WERI-Rb-1 (cell line): ENCODE data around the gene MMP2.

ENCODE experiments used
- DNase-seq: peaks from one replicate; pipeline ENCODE4 v3.0.0-alpha.2; 2020
- H3K27ac ChIP-seq: fragments of 250-450 bp; sonication (Bioruptor Pico); 2 replicates; pipeline ENCODE4 v1.5.1; 2020; ENCODE audit warnings: mild to moderate bottlenecking, moderate library complexity
- H3K27me3 ChIP-seq: fragments of 250-450 bp; sonication (Bioruptor Pico); 2 replicates; pipeline ENCODE4 v1.5.1; 2021; ENCODE audit warnings: mild to moderate bottlenecking, low read depth, moderate library complexity; ENCODE audit not compliant: insufficient read depth, severe bottlenecking
- H3K36me3 ChIP-seq: fragments of 250-450 bp; sonication (Bioruptor Pico); 2 replicates; pipeline ENCODE4 v1.5.1; 2020; ENCODE audit warnings: mild to moderate bottlenecking, moderate library complexity
- H3K4me3 ChIP-seq: 2 replicates; pipeline ENCODE4 v1.5.1; 2011; ENCODE audit warnings: low read depth, mild to moderate bottlenecking, control low read depth, low read length
- H3K9me3 ChIP-seq: fragments of 250-450 bp; sonication (Bioruptor Pico); 2 replicates; pipeline ENCODE4 v1.5.1; 2021; ENCODE audit warnings: mild to moderate bottlenecking, moderate library complexity; ENCODE audit not compliant: severe bottlenecking
- TF ChIP-seq, protein P1 (sequence below): IDR thresholded peaks from 2 replicates; pipeline ENCODE4 v1.5.1; 2011; ENCODE audit warnings: low read depth, mild to moderate bottlenecking, control low read depth, inconsistent platforms, low read length

Gene MMP2

DNA sequence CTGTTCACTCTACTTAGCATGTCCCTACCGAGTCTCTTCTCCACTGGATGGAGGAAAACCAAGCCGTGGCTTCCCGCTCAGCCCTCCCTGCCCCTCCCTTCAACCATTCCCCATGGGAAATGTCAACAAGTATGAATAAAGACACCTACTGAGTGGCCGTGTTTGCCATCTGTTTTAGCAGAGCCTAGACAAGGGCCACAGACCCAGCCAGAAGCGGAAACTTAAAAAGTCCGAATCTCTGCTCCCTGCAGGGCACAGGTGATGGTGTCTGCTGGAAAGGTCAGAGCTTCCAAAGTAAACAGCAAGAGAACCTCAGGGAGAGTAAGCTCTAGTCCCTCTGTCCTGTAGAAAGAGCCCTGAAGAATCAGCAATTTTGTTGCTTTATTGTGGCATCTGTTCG is 27.1 kb downstream of the MMP2 start:
- Histone ChIP-seq H3K9me3 (no peaks in the 10 kb centered on the region), H3K4me3 (no peak overlapping the region), H3K27ac (no peak overlapping the region), H3K36me3 (no peaks in the 10 kb centered on the region), H3K27me3 (no peaks in the 10 kb centered on the region)
- TF ChIP-seq, protein P1, sequence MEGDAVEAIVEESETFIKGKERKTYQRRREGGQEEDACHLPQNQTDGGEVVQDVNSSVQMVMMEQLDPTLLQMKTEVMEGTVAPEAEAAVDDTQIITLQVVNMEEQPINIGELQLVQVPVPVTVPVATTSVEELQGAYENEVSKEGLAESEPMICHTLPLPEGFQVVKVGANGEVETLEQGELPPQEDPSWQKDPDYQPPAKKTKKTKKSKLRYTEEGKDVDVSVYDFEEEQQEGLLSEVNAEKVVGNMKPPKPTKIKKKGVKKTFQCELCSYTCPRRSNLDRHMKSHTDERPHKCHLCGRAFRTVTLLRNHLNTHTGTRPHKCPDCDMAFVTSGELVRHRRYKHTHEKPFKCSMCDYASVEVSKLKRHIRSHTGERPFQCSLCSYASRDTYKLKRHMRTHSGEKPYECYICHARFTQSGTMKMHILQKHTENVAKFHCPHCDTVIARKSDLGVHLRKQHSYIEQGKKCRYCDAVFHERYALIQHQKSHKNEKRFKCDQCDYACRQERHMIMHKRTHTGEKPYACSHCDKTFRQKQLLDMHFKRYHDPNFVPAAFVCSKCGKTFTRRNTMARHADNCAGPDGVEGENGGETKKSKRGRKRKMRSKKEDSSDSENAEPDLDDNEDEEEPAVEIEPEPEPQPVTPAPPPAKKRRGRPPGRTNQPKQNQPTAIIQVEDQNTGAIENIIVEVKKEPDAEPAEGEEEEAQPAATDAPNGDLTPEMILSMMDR: no peak
- no peak for DNase-seq

DNA sequence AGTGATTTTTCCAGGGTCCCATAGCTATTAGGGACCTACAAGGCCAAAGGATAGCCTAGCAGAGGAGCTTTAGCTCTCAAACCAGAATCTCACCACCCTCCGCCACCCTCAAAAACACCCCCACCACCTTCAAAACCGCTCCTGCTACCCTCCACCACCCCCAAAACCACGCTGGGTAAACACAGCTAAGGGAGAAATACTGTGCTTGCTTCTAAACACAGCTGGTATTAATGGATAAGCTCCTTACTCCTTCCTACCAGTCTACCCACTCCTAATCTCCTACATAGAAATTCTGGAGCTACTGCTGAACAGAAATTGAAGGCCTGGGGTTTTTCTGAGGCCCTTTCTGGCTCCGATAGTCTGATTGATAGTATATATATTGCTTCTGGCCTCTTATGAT is 27.7 kb downstream of the MMP2 start:
- no peaks in the 10 kb centered on the region for H3K27me3 ChIP-seq
- H3K9me3 ChIP-seq: no peaks in the 10 kb centered on the region
- H3K4me3 ChIP-seq: no peak overlapping the region
- DNase-seq: no peak
- H3K36me3 ChIP-seq: no peaks in the 10 kb centered on the region
- TF ChIP-seq, protein P1: no peak
- H3K27ac ChIP-seq: no peak overlapping the region

DNA sequence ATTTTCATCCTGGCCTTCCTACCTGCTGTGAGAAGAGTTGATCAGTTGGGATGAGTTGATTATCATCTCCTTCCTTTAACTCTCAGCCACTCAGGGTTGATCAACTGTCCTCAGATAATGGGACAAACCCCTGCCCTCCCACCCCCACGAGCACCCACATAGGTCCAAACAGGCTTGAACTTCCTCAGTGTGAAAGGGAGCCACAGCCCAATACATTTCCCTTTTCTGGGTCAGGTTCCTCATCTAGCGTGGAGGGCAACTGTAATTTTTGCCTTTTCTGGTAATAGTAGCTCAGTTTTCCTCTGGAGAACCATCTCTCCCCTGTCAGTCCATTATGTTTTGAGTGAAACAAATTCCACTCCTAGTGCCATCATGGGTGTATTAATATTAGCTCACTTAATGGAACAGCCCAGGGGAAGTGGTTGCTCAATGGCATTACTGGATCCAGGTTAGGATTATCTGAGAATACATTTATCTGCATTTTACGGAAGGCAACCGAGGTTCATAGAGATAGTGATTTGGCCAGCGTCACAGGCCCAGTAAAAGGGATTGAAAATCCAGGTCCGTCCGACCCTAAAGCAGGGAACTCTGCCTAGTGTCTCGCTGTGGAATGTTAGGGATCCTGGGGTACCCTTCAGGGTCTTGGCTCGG is 29.4 kb downstream of the MMP2 start:
- Histone ChIP-seq H3K9me3 (peaks cover 8% of the 10 kb centered on the region), H3K36me3 (no peaks in the 10 kb centered on the region), H3K4me3 (peak overlapping the region; percentile 84), H3K27me3 (no peaks in the 10 kb centered on the region), H3K27ac (no peak overlapping the region)
- DNase-seq: no peak
- TF ChIP-seq, protein P1: no peak

DNA sequence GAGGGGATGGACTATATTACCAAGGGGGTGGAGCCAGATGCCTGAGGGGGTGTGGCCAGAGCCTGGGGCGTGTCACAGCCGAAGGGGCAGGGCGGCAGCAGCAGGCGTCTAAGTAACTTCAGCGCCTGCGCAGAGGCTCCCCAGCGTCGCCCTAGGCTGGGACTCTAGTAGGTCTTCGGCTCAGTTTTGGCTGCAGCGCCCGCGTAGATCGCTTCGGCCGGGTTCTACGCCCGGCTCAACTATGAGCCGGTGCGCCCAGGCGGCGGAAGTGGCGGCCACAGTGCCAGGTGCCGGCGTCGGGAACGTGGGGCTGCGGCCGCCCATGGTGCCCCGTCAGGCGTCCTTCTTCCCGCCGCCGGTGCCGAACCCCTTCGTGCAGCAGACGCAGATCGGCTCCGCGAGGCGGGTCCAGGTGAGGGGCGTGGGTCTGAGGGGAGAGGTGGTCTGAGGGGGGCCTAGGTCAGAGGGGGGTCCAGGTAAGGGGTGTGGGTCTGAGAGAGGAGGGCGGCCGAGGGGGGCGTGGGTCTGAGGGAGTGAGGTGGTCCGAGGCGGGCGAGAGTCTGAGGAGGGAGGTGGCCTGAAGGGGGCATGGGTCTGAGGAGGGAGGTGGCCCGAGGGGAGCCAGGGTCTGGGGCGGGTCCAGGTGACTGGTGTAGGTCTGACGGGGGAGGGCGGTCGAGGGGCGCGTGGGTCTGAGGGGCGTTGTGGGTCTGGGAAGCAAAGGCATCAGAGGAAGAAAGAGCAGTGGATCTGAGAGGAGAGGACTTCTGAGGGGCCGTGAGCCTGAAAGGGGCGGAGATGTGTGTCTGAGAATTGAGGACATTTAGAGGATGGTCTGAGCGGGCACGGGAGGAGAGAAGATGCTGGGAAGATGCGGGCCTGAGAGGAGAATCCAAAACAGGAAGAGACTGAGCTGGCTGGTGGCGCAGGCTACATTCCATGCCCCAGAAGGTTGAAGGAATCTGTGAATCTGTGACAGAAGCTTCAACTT is 30.2 kb downstream of the MMP2 start, which contains the start of gene LPCAT2:
Gene LPCAT2 (plus strand): TSS at position 132 of the 991 bp plus-strand sequence. CDS start 110 bp downstream, at position 242.
- Histone ChIP-seq H3K27ac (peak within 1 kb of the TSS; percentile 62), H3K36me3 (no peaks in the 10 kb centered on the region), H3K27me3 (no peaks in the 10 kb centered on the region), H3K4me3 (peak within 1 kb of the TSS; percentile 84), H3K9me3 (peaks cover 8% of the 10 kb centered on the region)
- TF ChIP-seq, protein P1: no peak
- DNase-seq: peak; percentile 89

DNA sequence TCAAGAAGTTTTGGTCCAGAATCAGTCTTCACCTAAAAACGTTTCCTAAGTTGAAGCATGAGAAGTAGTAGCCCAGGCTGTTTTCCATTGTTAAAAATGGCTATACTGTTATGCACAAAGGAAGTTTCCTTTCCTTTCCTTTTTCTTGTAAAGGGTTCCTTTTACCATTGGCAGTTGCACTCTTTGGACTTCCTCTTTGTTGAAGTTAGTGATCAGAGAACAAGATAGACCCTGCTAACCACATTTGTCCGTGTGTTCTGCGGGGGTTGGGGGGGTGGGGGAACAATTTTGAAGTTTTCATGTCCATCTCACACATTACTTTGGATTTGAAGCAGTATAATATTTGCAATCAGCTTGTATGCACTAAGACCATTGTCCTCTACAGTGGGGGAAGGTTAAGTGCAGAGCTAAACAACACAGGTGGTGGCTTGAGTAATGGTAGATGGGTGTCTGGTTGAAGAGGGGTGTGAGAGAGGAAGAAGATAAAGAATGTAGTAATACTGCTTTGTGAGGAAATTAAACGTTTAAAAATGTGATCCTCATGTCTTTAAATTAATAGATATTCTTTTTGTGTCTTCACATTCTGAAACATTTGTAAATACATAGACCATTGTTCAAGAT is 31.3 kb downstream of the MMP2 start:
- Histone ChIP-seq H3K36me3 (no peaks in the 10 kb centered on the region), H3K27me3 (no peaks in the 10 kb centered on the region), H3K4me3 (no peak overlapping the region), H3K27ac (no peak overlapping the region), H3K9me3 (peaks cover 8% of the 10 kb centered on the region)
- TF ChIP-seq, protein P1: no peak
- no peak for DNase-seq
